ENCODE results near the gene RPL27A.

The RPL27A gene

DNA sequence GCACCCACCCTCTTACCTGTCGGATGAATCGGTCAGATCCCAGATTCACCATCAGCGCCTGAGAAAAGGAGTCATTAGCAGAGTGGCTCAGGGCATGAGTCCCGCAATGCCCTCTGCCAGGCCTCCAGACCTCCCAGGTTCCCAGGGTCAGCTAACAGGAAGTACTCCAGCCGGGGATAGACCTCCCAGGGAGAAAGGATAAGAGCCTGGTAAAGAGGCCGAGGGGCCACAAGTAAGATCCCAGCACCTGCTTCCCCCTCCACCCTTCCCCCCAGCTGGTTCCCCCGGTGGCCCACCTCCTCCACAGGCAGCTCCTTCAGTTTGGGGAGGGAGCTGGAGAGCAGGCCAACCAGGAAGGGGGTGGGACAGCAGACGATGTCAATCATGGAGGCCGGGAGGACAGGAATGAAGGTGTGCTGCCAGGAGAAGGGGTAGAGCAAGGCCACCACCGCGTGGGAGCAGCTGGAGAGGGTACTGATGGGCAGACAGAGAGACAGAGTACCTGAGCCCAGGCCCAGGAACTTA, 16.4 kb downstream of the RPL27A start:
- DNase-seq, result no peak

- DNase-seq, result peak in 40 of 58 donors; percentile 15 to 82 (median 54)
Observed at GRCh38 chr11:8699903-8700302, 17.3 kb downstream of the RPL27A start.

DNA sequence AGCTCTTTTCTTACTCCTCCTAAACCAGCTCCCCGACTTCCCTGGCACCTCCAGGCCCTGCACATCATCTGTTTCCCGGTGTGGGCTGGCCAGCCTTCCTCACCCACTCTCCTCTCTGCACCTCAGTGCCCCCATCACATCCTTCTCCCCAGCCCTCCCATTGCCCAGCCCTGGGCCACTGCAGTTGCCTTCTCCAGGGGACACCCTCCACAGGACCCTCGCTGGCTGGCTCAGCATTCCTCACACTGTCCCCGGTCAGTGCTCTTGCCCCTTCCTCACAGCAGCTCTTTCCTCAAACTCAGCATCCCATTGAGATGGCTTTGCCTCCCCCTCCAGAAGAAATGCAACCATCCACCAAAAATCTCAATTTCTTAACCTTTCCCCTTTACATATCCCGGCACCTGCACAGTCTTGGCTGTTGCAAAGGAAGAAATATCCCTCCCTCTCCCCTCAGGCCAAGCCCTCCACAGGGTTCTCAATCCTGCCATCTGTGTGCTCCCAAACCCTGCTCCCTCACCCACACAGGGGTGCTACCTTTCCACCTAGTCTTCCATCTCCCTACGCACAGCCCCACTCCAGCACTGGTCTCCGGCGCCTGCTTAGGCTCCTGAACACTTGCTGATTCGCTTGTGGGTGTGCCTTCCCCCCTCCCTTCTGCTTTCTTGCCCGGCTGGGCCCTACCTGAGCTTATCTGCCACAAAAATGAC, 19.5 kb downstream of the RPL27A start:
- no peak for DNase-seq

GRCh38 chr11:8702598-8702915, 20.0 kb downstream of the RPL27A start:
- no peak for DNase-seq

DNA sequence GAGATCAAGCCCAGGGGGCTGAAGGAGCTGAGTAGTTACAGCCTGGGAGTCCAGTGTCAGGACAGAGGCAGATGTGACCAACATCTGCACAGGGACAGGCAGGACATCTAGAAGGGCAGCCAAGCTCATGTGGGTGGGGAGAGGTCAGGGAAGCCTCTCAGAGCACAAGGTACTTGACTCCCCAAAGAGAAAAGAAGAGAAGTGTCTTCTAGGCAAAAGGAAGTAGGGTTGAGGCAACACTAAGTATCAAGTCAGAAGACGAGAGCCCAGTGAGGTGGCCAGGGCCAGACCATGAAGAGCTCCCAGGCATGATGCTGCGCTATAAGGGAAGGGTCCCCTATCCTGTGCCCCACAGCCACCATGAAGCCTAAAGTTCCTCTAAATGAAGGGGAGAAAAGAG, 21.5 kb downstream of the RPL27A start:
- no peak for DNase-seq

GRCh38 chr11:8705146-8705545, 22.6 kb downstream of the RPL27A start:
- no peak for DNase-seq

- no peak for DNase-seq
Observed at GRCh38 chr11:8706673-8707432, 24.3 kb downstream of the RPL27A start.

DNA sequence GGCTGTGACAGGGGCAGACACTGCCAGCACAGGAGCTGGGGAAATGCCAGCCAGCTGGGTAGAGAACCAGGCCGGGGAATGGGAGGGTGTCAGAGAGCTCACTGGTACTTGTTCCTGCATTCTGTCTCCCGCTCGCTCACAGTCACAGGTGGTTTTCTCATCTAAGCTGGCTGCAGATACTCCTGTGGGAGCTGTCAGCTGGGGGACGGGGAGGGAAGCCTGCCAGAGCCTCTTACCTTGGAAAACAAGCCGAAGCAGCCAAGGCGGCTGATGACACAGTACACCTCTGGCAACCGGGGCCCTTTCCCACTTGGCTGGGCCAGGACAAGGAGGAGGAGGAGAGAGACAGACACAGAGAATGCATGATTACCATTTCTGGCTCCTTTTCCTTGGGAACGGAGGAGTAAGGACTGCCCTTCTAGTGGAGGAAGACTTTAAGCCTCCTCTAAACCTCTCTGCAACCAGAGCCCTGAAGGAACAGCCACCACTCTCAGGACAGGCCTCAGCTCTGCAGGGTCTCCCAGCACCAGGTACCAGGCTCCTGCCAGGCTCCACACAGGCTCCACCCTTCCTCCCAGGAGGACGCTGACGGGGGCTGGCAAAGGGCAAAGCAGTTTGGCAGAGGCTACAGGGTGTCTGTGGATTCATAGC, 25.1 kb downstream of the RPL27A start:
- peak in 38 of 58 donors; percentile 18 to 81 (median 43) for DNase-seq

GRCh38 chr11:8709002-8709672, 26.5 kb downstream of the RPL27A start:
- DNase-seq, result peak in 41 of 58 donors; percentile 19 to 81 (median 53)

DNA sequence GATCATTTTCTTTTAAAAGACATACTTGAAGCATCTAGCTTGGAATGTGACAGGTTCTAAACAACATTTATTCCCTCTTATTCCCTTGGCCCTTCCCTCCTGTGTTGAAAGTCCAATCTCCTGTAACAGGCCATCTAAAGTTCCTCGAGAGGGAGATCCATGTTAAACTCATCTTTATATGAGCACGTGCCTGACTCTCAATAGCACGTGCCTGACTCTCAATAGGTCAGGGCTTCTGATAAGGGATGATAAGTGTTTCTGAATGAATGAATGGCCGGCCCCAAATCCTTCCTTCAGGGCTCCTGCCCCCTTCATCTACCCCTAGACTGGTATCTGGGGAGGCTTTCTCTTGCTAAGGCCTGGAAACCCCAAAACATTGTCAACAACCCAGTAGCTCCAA, 27.2 kb downstream of the RPL27A start:
- no peak for DNase-seq

GRCh38 chr11:8711895-8712442, 29.4 kb downstream of the RPL27A start:
- peak in 11 of 58 donors; percentile 9 to 45 (median 26) for DNase-seq

DNA sequence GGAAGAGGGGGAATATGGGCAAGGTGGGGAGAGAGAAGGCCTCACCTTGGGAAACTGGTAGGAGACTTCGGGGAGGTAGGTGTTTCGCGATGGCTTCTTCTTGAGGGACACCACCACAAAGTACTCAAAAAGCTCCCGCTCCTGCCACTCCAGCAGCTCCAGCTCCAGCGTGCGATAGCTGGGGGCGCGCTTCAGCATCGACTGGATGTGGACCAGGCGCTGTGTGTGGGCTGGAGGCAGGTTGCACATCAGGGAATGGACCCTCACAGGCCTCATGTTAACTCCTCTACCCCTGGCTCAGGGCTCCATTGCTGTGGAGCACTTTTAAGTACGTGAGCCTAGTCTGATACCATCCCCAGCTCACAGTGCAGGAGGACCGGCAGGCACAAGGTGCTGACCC, 29.9 kb downstream of the RPL27A start:
- DNase-seq, result no peak

DNA sequence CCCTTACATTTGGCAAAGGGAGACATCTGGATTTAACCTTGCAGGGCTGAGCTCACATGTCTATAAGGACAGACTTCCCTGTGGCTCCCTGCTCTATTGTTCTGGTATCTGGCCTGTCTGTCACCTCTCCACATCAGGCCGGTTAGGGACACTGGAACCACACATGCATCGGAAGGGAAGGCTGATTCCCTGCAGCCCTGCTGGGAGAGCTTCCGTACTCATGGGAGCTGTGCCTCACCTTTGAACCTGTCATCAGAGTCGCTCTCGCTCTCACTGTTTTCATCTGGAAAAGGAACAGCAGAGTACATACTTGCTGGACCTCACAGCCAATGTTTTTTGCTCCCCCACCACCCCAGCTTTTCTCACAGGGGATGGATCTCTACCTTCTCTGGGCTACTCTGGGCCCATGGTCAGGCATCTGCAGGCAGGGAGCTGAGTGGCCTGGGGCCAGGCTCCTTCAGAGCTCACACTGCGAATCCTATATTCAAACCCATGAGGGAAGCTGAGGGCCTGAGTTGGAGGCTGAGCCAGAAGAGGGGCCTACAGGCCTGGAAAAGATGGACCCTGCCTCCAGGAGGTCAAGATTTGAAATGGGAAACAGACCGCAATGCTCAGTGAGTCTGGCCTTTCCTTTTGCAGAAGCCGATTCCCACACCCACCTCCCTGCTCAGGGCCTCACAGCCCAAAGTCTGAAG, 31.3 kb downstream of the RPL27A start:
- DNase-seq, result no peak

- DNase-seq, result no peak
Observed at GRCh38 chr11:8714622-8715225, 32.1 kb downstream of the RPL27A start.

DNA sequence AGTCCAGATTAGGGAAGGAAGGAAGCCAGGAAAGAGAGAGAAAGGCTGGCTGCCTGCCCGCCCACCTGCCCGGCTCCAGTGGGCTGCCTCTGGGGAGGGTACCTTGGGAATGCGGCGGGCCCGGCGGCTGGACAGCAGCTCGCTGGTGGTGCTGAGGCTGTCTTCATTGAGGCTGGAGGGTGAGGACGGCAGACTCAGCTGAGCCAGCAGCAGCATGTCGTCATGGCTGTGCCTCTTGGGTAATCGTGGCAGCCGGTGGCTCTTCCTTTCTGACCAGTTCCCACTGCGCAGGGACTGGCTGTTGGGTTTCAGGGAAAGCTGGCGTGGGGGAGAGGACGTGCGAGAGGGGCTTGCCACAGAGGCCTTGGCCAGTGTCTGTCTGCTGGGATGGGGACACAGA, 32.9 kb downstream of the RPL27A start:
- DNase-seq, result no peak

GRCh38 chr11:8717544-8717875, 34.9 kb downstream of the RPL27A start:
- no peak for DNase-seq

- DNase-seq, result peak in 21 of 58 donors; percentile 10 to 66 (median 36)
Observed at GRCh38 chr11:8717876-8718753, 35.5 kb downstream of the RPL27A start.

GRCh38 chr11:8719211-8719649, 36.6 kb downstream of the RPL27A start:
- peak in 7 of 58 donors; percentile 10 to 50 (median 32) for DNase-seq

- peak in 1 of 58 donors; percentile 26 for DNase-seq
Observed at GRCh38 chr11:8719721-8720120, 37.1 kb downstream of the RPL27A start.
